Dermis blood vessel endothelial cell (primary cell): ENCODE measurements around the gene PDE1A. TPM values are rescaled to one million over a fixed set of nuclear protein-coding genes. Genes with fewer than 3 reads are reported as not detected.

ENCODE experiments used
- DNase-seq: peaks from one replicate; pipeline ENCODE4 v3.0.0; 2010
- total RNA-seq: library from RNA; depleted of rRNA; stranded (reverse); fragments of >200 nt; gene quantifications from 2 replicates; pipeline ENCODE4 v1.2.3, GENCODE V29; 2014

Gene PDE1A
- total RNA-seq, 1 donor from 2014 or later, result 1.4 TPM

GRCh38 chr2:182191061-182191460, 235.8 kb downstream of the PDE1A start:
- DNase-seq, result no peak

GRCh38 chr2:182187130-182187529, 239.7 kb downstream of the PDE1A start:
- no peak for DNase-seq

GRCh38 chr2:182186132-182186735, 240.6 kb downstream of the PDE1A start:
- DNase-seq, result peak; percentile 65

- peak; percentile 80 for DNase-seq
These were observed 244.4 kb downstream of the PDE1A start for GRCh38 chr2:182182436-182182835.

DNA sequence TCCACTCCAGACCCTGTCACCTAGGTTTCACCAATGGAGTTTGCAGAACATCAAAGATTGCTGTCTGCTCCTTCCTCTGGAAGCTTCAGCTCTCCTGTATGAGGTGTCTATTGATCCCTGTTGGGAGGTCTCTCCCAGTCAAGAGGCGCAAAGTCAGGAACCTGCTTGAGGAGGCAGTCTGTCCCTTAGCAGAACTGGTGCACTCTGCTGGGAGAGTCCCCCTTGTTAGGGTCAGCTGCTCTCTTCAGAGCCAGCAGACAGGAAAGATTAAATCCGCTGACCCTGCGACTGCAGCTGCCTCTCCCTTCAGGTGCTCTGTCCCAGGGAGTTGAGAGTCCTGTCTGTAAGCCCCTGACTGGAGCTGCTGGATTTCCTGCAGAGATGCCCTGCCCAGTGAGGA, 245.5 kb downstream of the PDE1A start:
- DNase-seq, result no peak

DNA sequence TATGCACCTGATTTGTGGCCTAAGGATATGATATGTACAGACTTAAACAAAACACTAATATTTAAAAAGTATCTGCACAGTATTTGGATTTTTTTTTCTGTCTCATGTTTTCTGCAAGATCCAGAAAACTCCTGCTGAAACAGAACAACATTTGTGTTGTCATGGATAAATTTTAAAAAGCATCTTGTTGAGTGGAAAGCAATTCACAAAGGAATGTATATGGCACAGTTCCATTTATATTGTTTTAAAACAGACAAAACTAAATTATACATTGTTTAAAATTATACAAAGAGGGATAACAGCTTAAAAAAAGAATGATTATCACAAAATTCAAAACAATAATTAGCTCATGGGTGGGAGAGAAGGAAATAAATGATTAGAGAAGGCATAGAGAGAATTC, 247.7 kb downstream of the PDE1A start:
- no peak for DNase-seq

DNA sequence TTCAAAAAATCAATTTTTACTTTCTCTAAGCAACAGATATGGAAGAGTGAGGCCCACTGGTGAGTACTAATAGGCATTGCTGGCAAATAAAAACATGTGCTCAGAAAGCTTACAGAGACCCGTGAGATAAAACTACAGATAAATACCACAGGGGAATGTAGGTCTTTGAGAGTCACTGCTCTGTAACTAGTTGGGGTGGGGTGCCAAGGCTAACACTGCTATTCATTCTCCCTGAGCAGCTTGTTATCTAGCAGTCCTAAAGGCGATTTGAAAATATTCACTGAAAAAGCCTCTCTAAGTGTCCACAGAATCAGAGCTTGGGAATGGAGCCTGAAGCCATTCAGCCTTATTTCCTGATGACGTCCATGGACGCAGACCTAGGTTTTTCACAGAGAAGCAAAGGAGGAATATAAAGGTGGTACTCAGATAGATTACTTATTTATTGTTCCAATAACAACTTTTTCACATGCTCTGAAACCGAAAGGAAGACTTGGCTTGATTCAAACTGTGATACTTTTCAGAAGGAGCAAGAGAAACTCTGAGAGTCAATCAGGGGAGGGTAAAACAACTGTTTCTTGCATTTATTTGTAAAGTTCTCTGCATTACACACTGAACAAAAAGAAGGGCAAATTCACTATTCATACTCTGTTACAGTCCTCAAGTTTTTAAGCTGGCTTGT, 252.8 kb downstream of the PDE1A start:
- DNase-seq, result no peak

DNA sequence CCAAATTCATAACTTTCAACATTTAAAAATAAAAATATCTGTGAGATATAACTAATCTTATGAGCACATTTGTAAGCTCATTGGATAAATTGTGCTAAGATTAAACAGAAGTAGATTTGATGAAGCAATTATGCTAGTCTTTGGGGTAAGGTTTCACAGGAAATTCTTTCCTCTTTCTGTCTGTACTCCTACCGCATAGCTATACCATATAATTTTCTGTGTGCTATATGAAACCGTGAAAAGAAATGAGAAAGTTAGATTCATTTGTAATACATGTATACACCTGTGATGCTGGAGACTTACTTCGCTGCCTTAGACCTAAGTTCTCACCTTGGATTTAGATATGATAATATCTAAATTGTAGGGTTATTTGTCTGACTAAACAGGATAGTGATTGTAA, 256.5 kb downstream of the PDE1A start:
- DNase-seq, result no peak

- no peak for DNase-seq
These were observed 259.0 kb downstream of the PDE1A start for GRCh38 chr2:182167882-182168281.

DNA sequence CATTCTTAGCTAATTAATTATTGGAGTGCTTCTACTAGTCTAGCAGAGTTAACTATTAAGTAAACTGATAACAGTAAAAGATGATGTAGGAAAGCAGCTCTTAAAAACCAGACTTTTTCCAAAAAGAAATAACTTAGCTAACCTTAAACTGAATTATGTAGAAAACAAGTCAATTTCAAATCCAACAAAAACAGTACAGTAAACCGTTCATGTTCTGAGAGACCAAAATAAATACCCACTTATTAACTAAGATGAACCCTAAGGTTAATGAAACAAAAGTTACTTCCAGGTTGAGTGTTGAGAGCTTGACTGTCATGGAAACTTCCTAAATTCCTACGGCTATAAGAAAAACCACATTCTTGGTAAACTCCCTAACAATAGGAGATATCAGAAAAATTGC, 260.0 kb downstream of the PDE1A start:
- DNase-seq, result no peak

GRCh38 chr2:182166406-182166805, 260.4 kb downstream of the PDE1A start:
- DNase-seq, result no peak

- no peak for DNase-seq
These were observed 261.6 kb downstream of the PDE1A start for GRCh38 chr2:182165202-182165601.

DNA sequence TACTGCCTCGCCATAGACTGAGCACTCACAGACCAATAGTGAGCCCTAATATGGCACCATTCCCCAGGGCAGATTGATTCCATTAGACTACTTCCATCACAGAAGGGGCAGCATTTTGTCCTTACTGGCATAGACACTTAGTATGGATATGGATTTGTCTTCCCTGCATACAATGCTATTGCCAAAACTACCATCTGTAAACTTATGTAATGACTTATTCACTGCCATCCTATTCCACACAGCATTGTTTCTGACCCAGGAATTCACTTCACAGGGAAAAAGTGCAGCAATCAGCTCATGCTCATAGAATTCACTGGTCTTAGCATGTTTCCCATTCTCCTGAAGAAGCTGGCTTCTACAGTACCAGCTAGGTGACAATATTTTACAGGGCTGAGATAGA, 262.1 kb downstream of the PDE1A start:
- no peak for DNase-seq

DNA sequence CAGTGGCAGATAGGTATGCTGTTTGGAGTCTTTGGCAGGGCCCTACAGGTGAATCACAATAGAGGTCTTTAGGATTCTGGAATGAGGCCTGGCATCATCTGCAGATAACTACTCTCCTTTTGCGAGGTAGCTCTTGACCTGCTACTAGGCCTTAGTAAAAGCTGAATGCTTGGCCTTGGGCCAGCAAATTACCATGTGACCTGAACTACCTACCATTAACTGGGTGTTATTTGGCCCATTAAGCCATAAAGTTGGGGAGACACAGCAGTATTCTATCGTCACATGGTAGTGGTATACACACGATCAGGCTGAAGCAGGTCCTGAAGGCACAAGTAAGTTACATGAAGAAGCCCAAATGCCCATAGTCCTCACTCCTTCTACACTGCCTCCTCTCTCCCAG, 263.0 kb downstream of the PDE1A start:
- no peak for DNase-seq

DNA sequence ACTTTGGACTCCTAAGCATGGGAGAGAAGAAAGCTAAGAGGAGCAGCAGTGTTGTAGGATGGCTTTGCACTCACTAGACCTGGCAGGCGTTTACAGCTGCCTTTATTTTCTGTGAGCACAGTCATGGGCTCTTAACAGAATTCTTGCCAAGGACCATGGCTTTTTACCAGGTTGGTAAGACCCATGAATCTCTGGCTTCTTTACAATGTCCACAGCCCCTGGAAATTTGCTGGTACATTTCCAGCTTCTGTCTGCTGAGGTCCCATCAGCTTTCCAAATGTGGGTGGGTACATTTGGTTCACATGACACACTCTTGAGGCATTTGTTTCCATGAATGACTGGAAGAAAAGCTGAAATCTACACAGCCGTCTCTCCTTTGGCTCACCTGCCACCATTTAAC, 278.5 kb downstream of the PDE1A start:
- DNase-seq, result no peak

GRCh38 chr2:182144776-182145165, 282.1 kb downstream of the PDE1A start:
- DNase-seq, result peak; percentile 54

DNA sequence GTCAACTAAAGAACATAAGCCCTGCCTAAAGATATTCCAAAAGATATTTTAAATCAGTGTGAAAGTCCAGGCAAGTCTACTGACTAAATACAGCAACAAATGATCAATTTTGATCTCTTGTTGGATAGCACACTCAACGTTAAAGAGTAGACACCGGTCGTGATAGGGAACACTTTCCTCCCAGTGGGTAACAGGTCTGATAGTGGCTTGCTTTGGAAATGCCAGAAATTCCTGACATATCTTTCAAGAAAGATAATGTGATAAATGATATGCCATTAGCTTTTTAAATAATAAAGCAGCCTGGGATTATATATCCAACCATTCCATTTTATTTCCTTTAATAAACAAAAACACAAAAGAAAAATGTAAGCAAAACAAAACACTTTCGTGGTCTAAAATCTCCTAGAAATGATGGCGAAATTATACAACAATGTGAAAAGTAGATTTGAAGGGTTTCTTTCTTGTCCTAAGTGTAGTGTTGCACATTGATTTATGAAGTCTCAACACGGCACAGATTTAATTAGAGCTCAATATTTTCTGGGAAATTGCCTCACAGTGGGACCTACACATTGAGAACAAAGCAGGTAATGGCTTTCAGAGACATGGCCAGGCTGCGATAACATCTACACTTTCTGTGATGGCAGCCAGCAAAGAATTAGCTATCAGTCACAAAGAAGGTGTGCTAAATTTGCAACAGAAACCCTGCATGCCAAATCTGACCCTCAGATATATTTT, 282.6 kb downstream of the PDE1A start:
- DNase-seq, result peak; percentile 44

GRCh38 chr2:182142062-182142461, 284.8 kb downstream of the PDE1A start:
- no peak for DNase-seq

- no peak for DNase-seq
These were observed 292.6 kb downstream of the PDE1A start for GRCh38 chr2:182134201-182134600.

GRCh38 chr2:182133195-182133891, 293.5 kb downstream of the PDE1A start:
- DNase-seq, result peak; percentile 38

- peak; percentile 50 for DNase-seq
These were observed 294.2 kb downstream of the PDE1A start for GRCh38 chr2:182132605-182133004.

- DNase-seq, result no peak
These were observed 297.8 kb downstream of the PDE1A start for GRCh38 chr2:182128821-182129707.
